Liver (tissue), 9 donors: ENCODE measurements around the gene MATN4. TPM values are rescaled to one million over a fixed set of nuclear protein-coding genes. Genes with fewer than 3 reads are reported as not detected.

Source experiments
- DNase-seq: peaks from one replicate; pipeline ENCODE4 v3.0.0-alpha.2; 2017; ENCODE audit warnings: low spot score
- H3K27ac ChIP-seq, 2 donors: one replicate each; pipeline ENCODE4 v1.7.0; 2013; ENCODE audit warnings: inconsistent platforms in 2 of 2, low read length in 2 of 2, control low read depth in 1 of 2, low read depth in 1 of 2, mild to moderate bottlenecking in 1 of 2
- H3K27me3 ChIP-seq, 4 donors: one replicate each; pipeline versions ENCODE4 v1.6.1 to v1.7.0; 2013; ENCODE audit warnings: low read length in 3 of 4, inconsistent platforms in 1 of 4, mild to moderate bottlenecking in 1 of 4, moderate library complexity in 1 of 4; ENCODE audit not compliant: control insufficient read depth in 4 of 4, insufficient read depth in 4 of 4
- H3K36me3 ChIP-seq, 4 donors: one replicate each; pipeline versions ENCODE4 v1.6.1 to v1.7.0; 2013; ENCODE audit warnings: low read length in 3 of 4, mild to moderate bottlenecking in 3 of 4, low read depth in 1 of 4, moderate library complexity in 1 of 4; ENCODE audit not compliant: control insufficient read depth in 4 of 4, insufficient read depth in 3 of 4
- H3K4me1 ChIP-seq, 4 donors: one replicate each; pipeline versions ENCODE4 v1.6.1 to v1.7.0; 2013; ENCODE audit warnings: low read length in 3 of 4, mild to moderate bottlenecking in 3 of 4, moderate library complexity in 1 of 4; ENCODE audit not compliant: control insufficient read depth in 4 of 4, insufficient read depth in 4 of 4
- H3K4me3 ChIP-seq, 3 donors: one replicate each; pipeline versions ENCODE4 v1.6.1 to v1.7.0; 2013; ENCODE audit warnings: low read length in 3 of 3, control low read depth in 1 of 3, low read depth in 1 of 3, mild to moderate bottlenecking in 1 of 3
- H3K9ac ChIP-seq, 2 donors: one replicate each; pipeline ENCODE4 v1.7.0; 2013; ENCODE audit warnings: low read length in 2 of 2, mild to moderate bottlenecking in 2 of 2, moderate library complexity in 2 of 2, control low read depth in 1 of 2, low read depth in 1 of 2
- H3K9me3 ChIP-seq, 4 donors: one replicate each; pipeline versions ENCODE4 v1.6.1 to v1.7.0; 2013; ENCODE audit warnings: low read length in 3 of 4; ENCODE audit not compliant: control insufficient read depth in 4 of 4
- EGR1 ChIP-seq, 2 donors: IDR thresholded peaks; 2 replicates each; pipeline ENCODE4 v1.6.1; 2016 to 2018; ENCODE audit warnings: antibody characterized with exemption in 2 of 2, low read depth in 2 of 2
- FOXA1 ChIP-seq: IDR thresholded peaks from 2 replicates; pipeline ENCODE4 v1.6.1; 2016; ENCODE audit warnings: antibody characterized with exemption
- FOXA2 ChIP-seq: IDR thresholded peaks from 2 replicates; pipeline ENCODE4 v1.6.1; 2016; ENCODE audit warnings: antibody characterized with exemption
- GABPA ChIP-seq, 2 donors: IDR thresholded peaks in 1 of 2; conservative IDR thresholded peaks in 1 of 2; 2 replicates each; pipeline ENCODE4 v1.6.1; 2016; ENCODE audit warnings: antibody characterized with exemption in 2 of 2, mild to moderate bottlenecking in 1 of 2, moderate library complexity in 1 of 2
- HNF4A ChIP-seq, 2 donors: conservative IDR thresholded peaks; 2 replicates each; pipeline ENCODE4 v1.6.1; 2016; ENCODE audit warnings: antibody characterized with exemption in 2 of 2, mild to moderate bottlenecking in 2 of 2
- JUND ChIP-seq, 2 donors: IDR thresholded peaks; 2 replicates each; pipeline ENCODE4 v1.6.1; 2016; ENCODE audit warnings: antibody characterized with exemption in 2 of 2
- NR2F2 ChIP-seq: IDR thresholded peaks from 2 replicates; pipeline ENCODE4 v1.6.1; 2016; ENCODE audit warnings: antibody characterized with exemption
- RAD21 ChIP-seq, 2 donors: IDR thresholded peaks; 2 replicates each; pipeline ENCODE4 v1.6.1; 2016; ENCODE audit warnings: antibody characterized with exemption in 2 of 2, mild to moderate bottlenecking in 2 of 2
- RXRA ChIP-seq, 2 donors: IDR thresholded peaks; 2 replicates each; pipeline ENCODE4 v1.6.1; 2017 to 2018; ENCODE audit warnings: antibody characterized with exemption in 2 of 2, mild to moderate bottlenecking in 1 of 2
- SP1 ChIP-seq: IDR thresholded peaks from 2 replicates; pipeline ENCODE4 v1.6.1; 2018; ENCODE audit warnings: antibody characterized with exemption, mild to moderate bottlenecking
- TAF1 ChIP-seq: conservative IDR thresholded peaks from 2 replicates; pipeline ENCODE4 v1.6.1; 2016; ENCODE audit warnings: antibody characterized with exemption, mild to moderate bottlenecking
- YY1 ChIP-seq: IDR thresholded peaks from 2 replicates; pipeline ENCODE4 v1.6.1; 2016; ENCODE audit warnings: antibody characterized with exemption, mild to moderate bottlenecking
- whole genome bisulfite sequencing: extraction: QIAGEN DNeasy Blood & Tissue Kit; methylation state at CpG from one replicate; pipeline ENCODE4 v1.1.7; 2013; 5-methylcytosine and 5-hydroxymethylcytosine counted together
- polyA plus RNA-seq, 2 donors: library from polyadenylated mRNA; stranded (reverse) in 1 of 2; unstranded in 1 of 2; fragments of 200-250 nt in 1 of 2; fragments of >200 nt in 1 of 2; fragmentation: Nextera tagmentation in 1 of 2; extraction: Ambion mirVana in 1 of 2; gene quantifications; one replicate each; pipeline versions ENCODE4 v1.2.1 to v1.2.3, GENCODE V29; 2013 to 2015
- total RNA-seq, 2 donors: library from RNA; depleted of rRNA; stranded (reverse); fragments of >200 nt; gene quantifications; one replicate each; pipeline ENCODE4 v1.2.3, GENCODE V29; 2014
- TF ChIP-seq, protein P1 (sequence below): IDR thresholded peaks from 2 replicates; pipeline ENCODE4 v1.6.1; 2016; ENCODE audit warnings: antibody characterized with exemption
- TF ChIP-seq, protein P2 (sequence below): IDR thresholded peaks from 2 replicates; pipeline ENCODE4 v1.6.1; 2016; ENCODE audit warnings: antibody characterized with exemption
- TF ChIP-seq, protein P3 (sequence below): IDR thresholded peaks from 2 replicates; pipeline ENCODE4 v1.6.1; 2016; ENCODE audit warnings: antibody characterized with exemption
- TF ChIP-seq, protein P4 (sequence below): fragments of 150-350 bp; IDR thresholded peaks from 2 replicates; pipeline ENCODE4 v1.5.1; 2017; ENCODE audit warnings: improper control_type of control experiment, low read depth, low read length; ENCODE audit not compliant: missing input control
- TF ChIP-seq, protein P5 (sequence below): IDR thresholded peaks from 2 replicates; pipeline ENCODE4 v1.6.1; 2016; ENCODE audit warnings: antibody characterized with exemption, mild to moderate bottlenecking
- donor health status: healthy.
- donor health status: healthy.
- donor health status: healthy.
- donor health status: healthy.
- donor health status: healthy.

MATN4 gene
- total and polyA plus RNA-seq, 4 donors: 0.05 TPM; not detected in 3

DNA sequence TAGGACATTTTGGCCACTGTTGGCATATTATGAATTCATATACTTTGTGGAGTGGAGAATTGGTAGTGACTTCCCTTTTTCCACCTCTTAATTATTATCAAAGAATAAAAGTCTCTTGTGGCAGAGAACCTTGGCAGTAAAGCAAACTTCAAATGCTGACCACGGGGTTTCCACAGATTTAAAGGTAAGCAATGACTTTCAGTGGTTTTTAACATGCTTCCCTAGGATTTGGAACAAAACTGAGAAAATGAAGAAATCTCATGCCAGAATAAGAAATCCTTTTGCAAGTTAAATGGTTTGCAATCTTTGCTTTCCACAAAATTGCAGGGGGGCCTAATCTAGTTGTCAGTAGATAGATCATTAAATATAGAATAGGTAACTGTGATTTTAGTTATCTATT is 42.1 kb upstream of the MATN4 start:
- Histone ChIP-seq H3K36me3 (no peaks in the 10 kb centered on the region), H3K9ac (no peak overlapping the region), H3K27me3 (no peaks in the 10 kb centered on the region), H3K4me1 (peaks cover 0 to 8% (median 2%) of the 10 kb centered on the region in 4 donors), H3K9me3 (no peaks in the 10 kb centered on the region), H3K4me3 (no peak overlapping the region), H3K27ac (no peak overlapping the region)
- WGBS: 34% methylated on average over 1 of the region's 1 CpG
- no peak for TF ChIP-seq HNF4A (conservative IDR thresholded peaks at IDR 0.05)
- TF ChIP-seq, protein P1, sequence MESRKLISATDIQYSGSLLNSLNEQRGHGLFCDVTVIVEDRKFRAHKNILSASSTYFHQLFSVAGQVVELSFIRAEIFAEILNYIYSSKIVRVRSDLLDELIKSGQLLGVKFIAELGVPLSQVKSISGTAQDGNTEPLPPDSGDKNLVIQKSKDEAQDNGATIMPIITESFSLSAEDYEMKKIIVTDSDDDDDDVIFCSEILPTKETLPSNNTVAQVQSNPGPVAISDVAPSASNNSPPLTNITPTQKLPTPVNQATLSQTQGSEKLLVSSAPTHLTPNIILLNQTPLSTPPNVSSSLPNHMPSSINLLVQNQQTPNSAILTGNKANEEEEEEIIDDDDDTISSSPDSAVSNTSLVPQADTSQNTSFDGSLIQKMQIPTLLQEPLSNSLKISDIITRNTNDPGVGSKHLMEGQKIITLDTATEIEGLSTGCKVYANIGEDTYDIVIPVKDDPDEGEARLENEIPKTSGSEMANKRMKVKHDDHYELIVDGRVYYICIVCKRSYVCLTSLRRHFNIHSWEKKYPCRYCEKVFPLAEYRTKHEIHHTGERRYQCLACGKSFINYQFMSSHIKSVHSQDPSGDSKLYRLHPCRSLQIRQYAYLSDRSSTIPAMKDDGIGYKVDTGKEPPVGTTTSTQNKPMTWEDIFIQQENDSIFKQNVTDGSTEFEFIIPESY: no peak
- no peak for TF ChIP-seq JUND (IDR thresholded peaks at IDR 0.05)
- TF ChIP-seq FOXA2: no peak
- TF ChIP-seq SP1: no peak
- no peak for TF ChIP-seq RAD21 (IDR thresholded peaks at IDR 0.05)
- TF ChIP-seq, protein P2, sequence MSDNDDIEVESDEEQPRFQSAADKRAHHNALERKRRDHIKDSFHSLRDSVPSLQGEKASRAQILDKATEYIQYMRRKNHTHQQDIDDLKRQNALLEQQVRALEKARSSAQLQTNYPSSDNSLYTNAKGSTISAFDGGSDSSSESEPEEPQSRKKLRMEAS: no peak
- no peak for TF ChIP-seq EGR1 (IDR thresholded peaks at IDR 0.05; ENCODE audit: low read depth in 2 of 2)
- no peak for TF ChIP-seq NR2F2
- TF ChIP-seq, protein P3, sequence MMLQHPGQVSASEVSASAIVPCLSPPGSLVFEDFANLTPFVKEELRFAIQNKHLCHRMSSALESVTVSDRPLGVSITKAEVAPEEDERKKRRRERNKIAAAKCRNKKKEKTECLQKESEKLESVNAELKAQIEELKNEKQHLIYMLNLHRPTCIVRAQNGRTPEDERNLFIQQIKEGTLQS: no peak
- TF ChIP-seq, protein P4, sequence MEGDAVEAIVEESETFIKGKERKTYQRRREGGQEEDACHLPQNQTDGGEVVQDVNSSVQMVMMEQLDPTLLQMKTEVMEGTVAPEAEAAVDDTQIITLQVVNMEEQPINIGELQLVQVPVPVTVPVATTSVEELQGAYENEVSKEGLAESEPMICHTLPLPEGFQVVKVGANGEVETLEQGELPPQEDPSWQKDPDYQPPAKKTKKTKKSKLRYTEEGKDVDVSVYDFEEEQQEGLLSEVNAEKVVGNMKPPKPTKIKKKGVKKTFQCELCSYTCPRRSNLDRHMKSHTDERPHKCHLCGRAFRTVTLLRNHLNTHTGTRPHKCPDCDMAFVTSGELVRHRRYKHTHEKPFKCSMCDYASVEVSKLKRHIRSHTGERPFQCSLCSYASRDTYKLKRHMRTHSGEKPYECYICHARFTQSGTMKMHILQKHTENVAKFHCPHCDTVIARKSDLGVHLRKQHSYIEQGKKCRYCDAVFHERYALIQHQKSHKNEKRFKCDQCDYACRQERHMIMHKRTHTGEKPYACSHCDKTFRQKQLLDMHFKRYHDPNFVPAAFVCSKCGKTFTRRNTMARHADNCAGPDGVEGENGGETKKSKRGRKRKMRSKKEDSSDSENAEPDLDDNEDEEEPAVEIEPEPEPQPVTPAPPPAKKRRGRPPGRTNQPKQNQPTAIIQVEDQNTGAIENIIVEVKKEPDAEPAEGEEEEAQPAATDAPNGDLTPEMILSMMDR: no peak
- TF ChIP-seq FOXA1: no peak
- DNase-seq: no peak

DNA sequence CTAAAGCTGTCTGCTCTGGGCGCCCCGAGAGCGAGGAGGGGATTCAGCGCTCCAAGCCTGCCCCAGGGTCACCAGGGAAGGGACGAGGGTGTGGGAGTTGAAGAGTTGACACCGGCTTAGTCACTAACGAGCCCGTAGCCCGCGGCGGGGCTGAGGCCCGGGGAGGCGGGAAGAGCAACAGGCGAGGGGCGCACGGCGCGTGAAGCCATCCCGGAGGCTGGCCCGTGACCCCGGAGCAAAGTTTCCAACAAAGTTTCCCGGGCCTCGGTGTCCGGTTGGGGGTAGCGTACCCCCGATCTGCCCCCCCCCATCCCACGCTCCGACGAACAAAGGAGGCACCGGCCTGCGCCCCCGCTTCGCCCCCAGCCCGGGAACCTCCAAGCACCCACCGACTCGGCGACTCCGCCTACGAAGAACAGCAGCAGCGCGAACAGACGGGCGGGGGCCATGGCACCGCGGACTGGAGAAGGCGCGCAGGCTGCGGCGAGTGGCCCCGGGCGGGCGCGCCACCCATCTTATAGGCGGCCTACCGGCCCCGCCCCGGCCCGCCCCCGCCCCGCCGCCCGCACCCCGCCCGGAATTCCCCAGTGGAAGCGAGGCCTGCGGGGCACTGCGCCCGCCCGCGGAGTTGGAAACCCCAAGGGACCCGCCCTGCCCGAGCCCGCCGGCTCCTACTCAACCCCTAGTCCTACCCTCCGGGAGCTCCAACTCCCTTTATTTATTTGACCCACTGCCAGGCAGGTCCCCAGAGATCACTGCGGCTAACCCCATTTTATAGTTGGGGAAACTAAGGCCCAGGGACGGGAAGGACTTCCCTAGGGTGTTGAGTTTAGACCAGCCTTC is 40.1 kb upstream of the MATN4 start, which contains the start of gene SDC4:
TSS of gene SDC4 (minus strand) at position 489 of the 843 bp plus-strand sequence. CDS start at position 449, 40 bp downstream.
- H3K27ac ChIP-seq: peak within 1 kb of the TSS; percentile 81 to 97
- H3K4me1 ChIP-seq: peaks cover 0 to 19% (median 2%) of the 10 kb centered on the region in 4 donors
- H3K9me3 ChIP-seq: no peaks in the 10 kb centered on the region
- H3K9ac ChIP-seq: peak within 1 kb of the TSS; percentile 57 to 99
- H3K36me3 ChIP-seq: no peaks in the 10 kb centered on the region
- H3K4me3 ChIP-seq: peak within 1 kb of the TSS; percentile 80 to 96 (median 88)
- no peaks in the 10 kb centered on the region for H3K27me3 ChIP-seq
- WGBS: 2% methylated on average over 77 of the region's 77 CpGs
- peak; percentile 66 for DNase-seq
- TF ChIP-seq RXRA (IDR thresholded peaks at IDR 0.05) (peak in 1 of 2 donors; percentile 21), NR2F2 (no peak), FOXA1 (no peak), GABPA (IDR thresholded peaks at IDR 0.05 in 1 of 2, conservative IDR thresholded peaks at IDR 0.05 in 1 of 2) (no peak), TAF1 (peak; percentile 73), YY1 (peak; percentile 46), JUND (IDR thresholded peaks at IDR 0.05) (no peak), SP1 (no peak), FOXA2 (no peak), EGR1 (IDR thresholded peaks at IDR 0.05; ENCODE audit: low read depth in 2 of 2) (peak in 1 of 2 donors; percentile 11), HNF4A (conservative IDR thresholded peaks at IDR 0.05) (peak in 1 of 2 donors; percentile 2)
- TF ChIP-seq, protein P5, sequence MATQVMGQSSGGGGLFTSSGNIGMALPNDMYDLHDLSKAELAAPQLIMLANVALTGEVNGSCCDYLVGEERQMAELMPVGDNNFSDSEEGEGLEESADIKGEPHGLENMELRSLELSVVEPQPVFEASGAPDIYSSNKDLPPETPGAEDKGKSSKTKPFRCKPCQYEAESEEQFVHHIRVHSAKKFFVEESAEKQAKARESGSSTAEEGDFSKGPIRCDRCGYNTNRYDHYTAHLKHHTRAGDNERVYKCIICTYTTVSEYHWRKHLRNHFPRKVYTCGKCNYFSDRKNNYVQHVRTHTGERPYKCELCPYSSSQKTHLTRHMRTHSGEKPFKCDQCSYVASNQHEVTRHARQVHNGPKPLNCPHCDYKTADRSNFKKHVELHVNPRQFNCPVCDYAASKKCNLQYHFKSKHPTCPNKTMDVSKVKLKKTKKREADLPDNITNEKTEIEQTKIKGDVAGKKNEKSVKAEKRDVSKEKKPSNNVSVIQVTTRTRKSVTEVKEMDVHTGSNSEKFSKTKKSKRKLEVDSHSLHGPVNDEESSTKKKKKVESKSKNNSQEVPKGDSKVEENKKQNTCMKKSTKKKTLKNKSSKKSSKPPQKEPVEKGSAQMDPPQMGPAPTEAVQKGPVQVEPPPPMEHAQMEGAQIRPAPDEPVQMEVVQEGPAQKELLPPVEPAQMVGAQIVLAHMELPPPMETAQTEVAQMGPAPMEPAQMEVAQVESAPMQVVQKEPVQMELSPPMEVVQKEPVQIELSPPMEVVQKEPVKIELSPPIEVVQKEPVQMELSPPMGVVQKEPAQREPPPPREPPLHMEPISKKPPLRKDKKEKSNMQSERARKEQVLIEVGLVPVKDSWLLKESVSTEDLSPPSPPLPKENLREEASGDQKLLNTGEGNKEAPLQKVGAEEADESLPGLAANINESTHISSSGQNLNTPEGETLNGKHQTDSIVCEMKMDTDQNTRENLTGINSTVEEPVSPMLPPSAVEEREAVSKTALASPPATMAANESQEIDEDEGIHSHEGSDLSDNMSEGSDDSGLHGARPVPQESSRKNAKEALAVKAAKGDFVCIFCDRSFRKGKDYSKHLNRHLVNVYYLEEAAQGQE: peak; percentile 90
- TF ChIP-seq, protein P3: no peak
- TF ChIP-seq, protein P1: no peak
